GM21423 (cell line): Measurements from ENCODE around the gene ST3GAL4.
A peak's percentile ranks its signal among the peaks of the same experiment; 100 is the strongest.

Source experiments
- ATAC-seq: cut with Tn5 transposase; IDR thresholded peaks from one replicate; pipeline ENCODE4 v1.9.1; 2021; ENCODE audit warnings: mild to moderate bottlenecking, moderate library complexity; ENCODE audit not compliant: unreplicated experiment

Gene ST3GAL4

GRCh38 chr11:126419801-126420697 is 64.6 kb downstream of the ST3GAL4 start:
- peak; percentile 77 for ATAC-seq

GRCh38 chr11:126420698-126421256 is 65.3 kb downstream of the ST3GAL4 start:
- ATAC-seq: no peak

- no peak for ATAC-seq
Observed at GRCh38 chr11:126421271-126421671, 65.8 kb downstream of the ST3GAL4 start.

GRCh38 chr11:126422446-126422845 is 67.0 kb downstream of the ST3GAL4 start:
- ATAC-seq: no peak

GRCh38 chr11:126423154-126423553 is 67.7 kb downstream of the ST3GAL4 start:
- no peak for ATAC-seq

- ATAC-seq: no peak
Observed at GRCh38 chr11:126423743-126424142, 68.3 kb downstream of the ST3GAL4 start.

- no peak for ATAC-seq
Observed at GRCh38 chr11:126424471-126425039, 69.1 kb downstream of the ST3GAL4 start.

- no peak for ATAC-seq
Observed at GRCh38 chr11:126426106-126426505, 70.6 kb downstream of the ST3GAL4 start.

GRCh38 chr11:126426820-126427749 is 71.6 kb downstream of the ST3GAL4 start:
- peak; percentile 81 for ATAC-seq

GRCh38 chr11:126430581-126431335 is 75.3 kb downstream of the ST3GAL4 start:
- ATAC-seq: no peak

- no peak for ATAC-seq
Observed at GRCh38 chr11:126431401-126432064, 76.0 kb downstream of the ST3GAL4 start.

- no peak for ATAC-seq
Observed at GRCh38 chr11:126432065-126432461, 76.6 kb downstream of the ST3GAL4 start.

GRCh38 chr11:126432525-126432924 is 77.0 kb downstream of the ST3GAL4 start:
- no peak for ATAC-seq

GRCh38 chr11:126433244-126433846 is 77.9 kb downstream of the ST3GAL4 start:
- no peak for ATAC-seq

GRCh38 chr11:126433989-126434949 is 78.8 kb downstream of the ST3GAL4 start:
- ATAC-seq: no peak

- ATAC-seq: no peak
Observed at GRCh38 chr11:126434950-126435335, 79.5 kb downstream of the ST3GAL4 start.

- no peak for ATAC-seq
Observed at GRCh38 chr11:126436209-126436755, 80.8 kb downstream of the ST3GAL4 start.

GRCh38 chr11:126437731-126438130 is 82.2 kb downstream of the ST3GAL4 start:
- no peak for ATAC-seq
